Stomach (tissue), 9 donors: ENCODE measurements around the gene C11orf86. TPM values are rescaled to one million over a fixed set of nuclear protein-coding genes. Genes with fewer than 3 reads are reported as not detected.

Source experiments
- DNase-seq, 2 donors: peaks; one replicate each; pipeline versions ENCODE4 v3.0.0 to v3.0.0-alpha.2; 2013 to 2019
- H3K27ac ChIP-seq, 5 donors: fragments of 200-600 bp in 4 of 5; sonication (generic) in 4 of 5; one replicate each; pipeline ENCODE4 v1.5.1; 2013 to 2019; ENCODE audit warnings: mild to moderate bottlenecking in 1 of 5, moderate library complexity in 1 of 5
- H3K27me3 ChIP-seq, 3 donors: fragments of 200-600 bp; sonication (generic); one replicate each; pipeline ENCODE4 v1.5.1; 2017 to 2019; ENCODE audit warnings: mixed run types in 1 of 3
- H3K36me3 ChIP-seq, 4 donors: fragments of 200-600 bp; sonication (generic); 1 replicate in 3 of 4; 2 replicates in 1 of 4; pipeline ENCODE4 v1.5.1; 2016 to 2019
- H3K4me1 ChIP-seq, 4 donors: fragments of 200-600 bp; sonication (generic); one replicate each; pipeline ENCODE4 v1.5.1; 2016 to 2019
- H3K4me3 ChIP-seq, 4 donors: fragments of 200-600 bp; sonication (generic) in 3 of 4; one replicate each; pipeline ENCODE4 v1.5.1; 2016 to 2019; ENCODE audit warnings: mild to moderate bottlenecking in 1 of 4
- H3K9me3 ChIP-seq, 4 donors: fragments of 200-600 bp; sonication (generic); one replicate each; pipeline ENCODE4 v1.5.1; 2016 to 2019
- EP300 ChIP-seq: sonication (generic); formaldehyde crosslinking; IDR thresholded peaks from one replicate; pipeline ENCODE4 v1.6.1; 2017; ENCODE audit warnings: antibody characterized with exemption
- POLR2A ChIP-seq, 4 donors: fragments of 450-650 bp; IDR thresholded peaks; one replicate each; pipeline ENCODE4 v1.6.1; 2016; ENCODE audit warnings: antibody characterized with exemption in 4 of 4, control low read depth in 2 of 4, mild to moderate bottlenecking in 1 of 4, moderate library complexity in 1 of 4
- POLR2AphosphoS5 ChIP-seq, 3 donors: sonication (generic); formaldehyde crosslinking; IDR thresholded peaks; one replicate each; pipeline ENCODE4 v1.6.1; 2016; ENCODE audit warnings: antibody characterized with exemption in 3 of 3
- WGBS, 5 donors: extraction: QIAGEN DNeasy Blood & Tissue Kit in 3 of 5; methylation state at CpG; one replicate each; pipeline versions ENCODE4 v1.1.5 to v1.1.7; 2013 to 2018; 5-methylcytosine and 5-hydroxymethylcytosine counted together
- intact Hi-C: fragments of 100-400 bp; cut with DNase I; formaldehyde crosslinking; loops from one replicate; pipeline ENCODE4 v1.15.1; 2023; ENCODE audit warnings: low total_unique reads
- polyA plus RNA-seq, 3 donors: library from polyadenylated mRNA; stranded (reverse); fragments of 200-250 nt; gene quantifications; one replicate each; pipeline ENCODE4 v1.2.3, GENCODE V29; 2013
- total RNA-seq, 5 donors: library from RNA; depleted of rRNA; stranded (reverse); fragments of >200 nt; gene quantifications; one replicate each; pipeline versions ENCODE4 v1.1.0 to v1.2.3, GENCODE V29; 2014 to 2016
- TF ChIP-seq, protein P1 (sequence below), 7 experiments: fragments of 450-650 bp in 4 of 7; fragments of 200-600 bp in 3 of 7; sonication (generic) in 3 of 7; IDR thresholded peaks; one replicate each; pipeline ENCODE4 v1.5.1; 2016 to 2019; ENCODE audit warnings: antibody characterized with exemption in 7 of 7, control low read depth in 2 of 7, mild to moderate bottlenecking in 1 of 7
- donor health status: healthy with polysubstance abuse.
- donor health status: Bipolar disorder and iron deficiency.
- donor health status: healthy.

C11orf86 gene
- total and polyA plus RNA-seq, 8 donors: 0.37 to 2.9 (median 1.1) TPM; not detected in 5

DNA sequence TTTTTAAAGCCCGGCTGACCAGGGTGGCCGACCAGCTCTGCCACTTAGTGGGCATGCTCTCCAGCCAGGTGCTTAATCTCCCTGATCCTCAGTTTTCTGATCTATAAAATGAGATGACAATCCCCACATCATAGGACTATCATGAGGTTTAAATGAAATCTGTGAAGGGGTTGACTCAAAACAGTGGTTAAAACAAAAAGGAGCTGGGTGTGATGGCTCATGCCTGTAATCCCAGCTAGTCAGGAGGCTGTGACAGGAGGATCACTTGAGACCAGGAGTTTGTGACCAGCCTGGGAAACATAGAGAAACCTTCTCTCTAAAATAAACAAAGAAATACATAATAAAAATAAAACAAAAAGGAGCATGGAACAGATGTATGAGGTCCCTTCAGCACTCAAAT lies 3.6 kb upstream of the C11orf86 start:
- 86 to 100% (median 93%) methylated on average over 2 of the region's 2 CpGs for WGBS, 5 donors
- no peak for TF ChIP-seq POLR2AphosphoS5 (IDR thresholded peaks at IDR 0.05)
- no peak for TF ChIP-seq POLR2A (IDR thresholded peaks at IDR 0.05)
- TF ChIP-seq EP300: no peak
- TF ChIP-seq, protein P1, sequence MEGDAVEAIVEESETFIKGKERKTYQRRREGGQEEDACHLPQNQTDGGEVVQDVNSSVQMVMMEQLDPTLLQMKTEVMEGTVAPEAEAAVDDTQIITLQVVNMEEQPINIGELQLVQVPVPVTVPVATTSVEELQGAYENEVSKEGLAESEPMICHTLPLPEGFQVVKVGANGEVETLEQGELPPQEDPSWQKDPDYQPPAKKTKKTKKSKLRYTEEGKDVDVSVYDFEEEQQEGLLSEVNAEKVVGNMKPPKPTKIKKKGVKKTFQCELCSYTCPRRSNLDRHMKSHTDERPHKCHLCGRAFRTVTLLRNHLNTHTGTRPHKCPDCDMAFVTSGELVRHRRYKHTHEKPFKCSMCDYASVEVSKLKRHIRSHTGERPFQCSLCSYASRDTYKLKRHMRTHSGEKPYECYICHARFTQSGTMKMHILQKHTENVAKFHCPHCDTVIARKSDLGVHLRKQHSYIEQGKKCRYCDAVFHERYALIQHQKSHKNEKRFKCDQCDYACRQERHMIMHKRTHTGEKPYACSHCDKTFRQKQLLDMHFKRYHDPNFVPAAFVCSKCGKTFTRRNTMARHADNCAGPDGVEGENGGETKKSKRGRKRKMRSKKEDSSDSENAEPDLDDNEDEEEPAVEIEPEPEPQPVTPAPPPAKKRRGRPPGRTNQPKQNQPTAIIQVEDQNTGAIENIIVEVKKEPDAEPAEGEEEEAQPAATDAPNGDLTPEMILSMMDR (IDR thresholded peaks at IDR 0.05): no peak
- H3K9me3 ChIP-seq: no peaks in the 10 kb centered on the region
- peaks cover 0 to 3% (median 0%) of the 10 kb centered on the region in 4 donors for H3K4me1 ChIP-seq
- intact Hi-C loops: no loop called here
- no peak overlapping the region for H3K4me3 ChIP-seq
- no peak for DNase-seq
- H3K27ac ChIP-seq: peak overlapping the region in 4 of 5 donors; percentile 41 to 71 (median 55)
- no peaks in the 10 kb centered on the region for H3K36me3 ChIP-seq
- H3K27me3 ChIP-seq: peaks cover 0 to 10% (median 0%) of the 10 kb centered on the region in 3 donors

DNA sequence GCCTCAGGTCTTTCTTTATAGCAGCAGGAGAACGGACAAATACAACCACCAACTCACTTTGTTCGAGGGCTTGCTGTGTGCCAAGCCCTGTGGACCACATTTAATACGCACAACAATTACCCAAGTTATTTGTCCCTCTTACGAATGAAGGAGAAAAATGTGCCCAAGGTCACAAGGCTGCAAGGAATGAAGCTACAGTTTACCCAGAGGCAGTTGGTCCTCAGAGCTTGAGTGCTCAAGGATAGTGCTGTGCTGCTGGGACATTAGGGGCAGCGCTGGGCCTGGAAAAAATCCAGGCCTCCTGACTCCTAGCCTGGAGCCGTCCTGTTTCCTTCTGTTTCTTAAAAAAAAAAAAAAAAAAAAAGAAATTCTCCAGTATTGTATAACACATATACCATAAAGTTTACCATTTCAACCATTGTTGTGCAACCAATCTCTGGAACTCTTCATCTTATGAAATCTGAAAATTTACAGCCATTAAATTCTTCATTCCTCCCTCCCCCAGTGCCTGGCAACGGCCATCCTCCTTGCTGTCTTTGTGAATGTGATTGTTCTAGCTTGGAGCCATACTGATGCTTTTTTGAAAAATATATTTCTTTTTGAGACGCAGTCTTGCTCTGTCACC lies 1.0 kb upstream of the C11orf86 start:
- DNase-seq: no peak
- Histone ChIP-seq H3K27ac (no peak overlapping the region), H3K36me3 (no peaks in the 10 kb centered on the region), H3K4me1 (peaks cover 0 to 3% (median 0%) of the 10 kb centered on the region in 4 donors), H3K27me3 (peaks cover 0 to 10% (median 0%) of the 10 kb centered on the region in 3 donors), H3K4me3 (no peak overlapping the region), H3K9me3 (peaks cover 0 to 12% (median 5%) of the 10 kb centered on the region in 4 donors)
- 79 to 84% (median 81%) methylated on average over 8 of the region's 8 CpGs for WGBS, 5 donors
- TF ChIP-seq POLR2AphosphoS5 (IDR thresholded peaks at IDR 0.05): no peak
- no peak for TF ChIP-seq POLR2A (IDR thresholded peaks at IDR 0.05)
- no peak for TF ChIP-seq EP300
- TF ChIP-seq, protein P1 (IDR thresholded peaks at IDR 0.05): no peak
- intact Hi-C loops: no loop called here

DNA sequence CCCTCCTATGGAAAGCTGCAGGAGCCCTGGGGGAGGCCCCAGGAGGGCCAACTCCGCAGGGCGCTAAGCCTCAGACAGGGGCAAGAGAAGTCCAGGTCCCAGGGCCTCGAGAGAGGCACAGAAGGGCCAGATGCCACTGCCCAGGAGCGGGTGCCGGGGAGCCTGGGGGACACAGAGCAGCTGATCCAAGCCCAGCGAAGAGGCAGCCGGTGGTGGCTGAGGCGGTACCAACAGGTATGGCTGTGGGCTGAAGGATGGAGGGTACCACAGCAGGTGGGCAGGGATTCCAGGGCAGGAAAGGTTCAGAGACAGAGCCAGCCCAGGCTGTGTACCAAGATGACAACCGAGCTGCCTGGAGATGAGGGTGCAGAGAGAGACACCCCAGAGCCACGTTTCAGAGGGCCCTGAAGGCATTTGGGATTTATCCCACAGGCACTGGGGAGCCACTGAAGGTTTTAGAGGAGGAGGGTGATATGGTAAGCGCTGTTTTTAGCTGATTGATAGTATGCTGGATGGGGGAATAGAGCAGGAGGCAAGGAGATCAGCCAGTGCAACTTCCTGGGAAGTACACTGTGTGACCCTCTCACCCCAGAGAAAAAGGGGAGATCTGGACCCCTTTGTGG lies 412 bp downstream of the C11orf86 start:
- DNase-seq: no peak
- 66 to 78% (median 73%) methylated on average over 8 to 11 of the region's 11 CpGs for WGBS, 5 donors
- H3K9me3 ChIP-seq: peaks cover 7 to 20% (median 13%) of the 10 kb centered on the region in 4 donors
- no peak overlapping the region for H3K4me3 ChIP-seq
- H3K36me3 ChIP-seq: no peaks in the 10 kb centered on the region
- H3K27ac ChIP-seq: no peak overlapping the region
- TF ChIP-seq, protein P1 (IDR thresholded peaks at IDR 0.05): no peak
- no peak for TF ChIP-seq EP300
- no peak for TF ChIP-seq POLR2A (IDR thresholded peaks at IDR 0.05)
- TF ChIP-seq POLR2AphosphoS5 (IDR thresholded peaks at IDR 0.05): no peak
- peaks cover 0 to 10% (median 0%) of the 10 kb centered on the region in 3 donors for H3K27me3 ChIP-seq
- intact Hi-C loops: no loop called here
- peaks cover 0 to 3% (median 0%) of the 10 kb centered on the region in 4 donors for H3K4me1 ChIP-seq

DNA sequence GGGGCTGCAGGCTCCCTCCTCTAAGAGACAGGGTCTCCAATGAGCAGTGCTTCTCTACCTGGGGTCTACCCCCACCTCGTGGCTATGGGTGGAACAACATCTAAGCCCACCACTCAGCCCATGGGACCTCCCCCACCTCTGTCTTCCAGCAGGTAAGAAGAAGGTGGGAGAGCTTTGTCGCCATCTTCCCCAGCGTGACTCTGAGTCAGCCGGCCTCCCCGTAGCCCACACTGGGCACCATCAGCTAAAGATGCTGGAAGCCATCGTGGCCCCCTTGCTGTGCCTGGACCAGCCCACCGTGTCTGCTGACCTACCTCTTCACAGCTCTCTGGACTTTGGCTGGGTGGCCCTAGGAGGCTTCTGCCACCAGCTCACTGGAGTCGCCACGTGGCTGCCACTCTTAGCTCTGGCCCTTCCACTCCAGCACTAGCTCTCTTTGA lies 944 bp downstream of the C11orf86 start:
- no peak overlapping the region for H3K27ac ChIP-seq
- H3K27me3 ChIP-seq: peaks cover 0 to 10% (median 0%) of the 10 kb centered on the region in 3 donors
- intact Hi-C loops: no loop called here
- peak in 1 of 2 donors; percentile 45 for DNase-seq
- no peak overlapping the region for H3K4me3 ChIP-seq
- peaks cover 0 to 3% (median 0%) of the 10 kb centered on the region in 4 donors for H3K4me1 ChIP-seq
- 41 to 56% (median 50%) methylated on average over 6 to 9 of the region's 9 CpGs for WGBS, 5 donors
- H3K36me3 ChIP-seq: no peaks in the 10 kb centered on the region
- TF ChIP-seq POLR2A (IDR thresholded peaks at IDR 0.05) (no peak), EP300 (no peak), POLR2AphosphoS5 (IDR thresholded peaks at IDR 0.05) (no peak)
- TF ChIP-seq, protein P1 (IDR thresholded peaks at IDR 0.05): peak in 4 of 7 experiments; percentile 5 to 45 (median 24)
- peaks cover 7 to 20% (median 13%) of the 10 kb centered on the region in 4 donors for H3K9me3 ChIP-seq
